Measurements from ENCODE around the gene AIMP1.

GRCh38 chr4:106329041-106329618 is 12.8 kb downstream of the AIMP1 start:
- TF ChIP-seq CTCF (IDR thresholded peaks at IDR 0.05; ENCODE audit: poor library complexity) (peak; percentile 69), EZH2 (IDR thresholded peaks at IDR 0.05; ENCODE audit: borderline replicate concordance) (no peak), EZH2phosphoT487 (IDR thresholded peaks at IDR 0.05; ENCODE audit: low read depth, severe bottlenecking, unreplicated experiment) (no peak)

Measured in hepatocyte (in vitro differentiated cells).